Cerebellar cortex (tissue), 1 donor: ENCODE measurements around the gene LAMA5.
A peak's percentile ranks its signal among the peaks of the same experiment; 100 is the strongest.

Experiments used
- DNase-seq: peaks from one replicate; pipeline ENCODE4 v3.0.0-alpha.2; 2015; ENCODE audit warnings: low spot score

Gene LAMA5

GRCh38 chr20:62360854-62361798 lies 6.0 kb downstream of the LAMA5 start:
- no peak for DNase-seq

- DNase-seq, result no peak
Observed at GRCh38 chr20:62359491-62360121, 7.5 kb downstream of the LAMA5 start.

- no peak for DNase-seq
Observed at GRCh38 chr20:62359043-62359490, 8.0 kb downstream of the LAMA5 start.

- DNase-seq, result no peak
Observed at GRCh38 chr20:62358171-62359042, 8.7 kb downstream of the LAMA5 start.

- DNase-seq, result no peak
Observed at GRCh38 chr20:62357681-62358080, 9.4 kb downstream of the LAMA5 start.

GRCh38 chr20:62357187-62357667 lies 9.9 kb downstream of the LAMA5 start:
- DNase-seq, result peak; percentile 72

- no peak for DNase-seq
Observed at GRCh38 chr20:62356589-62357186, 10.4 kb downstream of the LAMA5 start.

- DNase-seq, result peak; percentile 70
Observed at GRCh38 chr20:62355878-62356588, 11.1 kb downstream of the LAMA5 start.

- no peak for DNase-seq
Observed at GRCh38 chr20:62355516-62355877, 11.6 kb downstream of the LAMA5 start.

GRCh38 chr20:62354811-62355341 lies 12.2 kb downstream of the LAMA5 start:
- DNase-seq, result no peak

- DNase-seq, result no peak
Observed at GRCh38 chr20:62354031-62354808, 12.9 kb downstream of the LAMA5 start.

GRCh38 chr20:62353289-62354030 lies 13.7 kb downstream of the LAMA5 start:
- no peak for DNase-seq

- peak; percentile 95 for DNase-seq
Observed at GRCh38 chr20:62352402-62353288, 14.5 kb downstream of the LAMA5 start.

- DNase-seq, result no peak
Observed at GRCh38 chr20:62351469-62352401, 15.4 kb downstream of the LAMA5 start.

GRCh38 chr20:62350629-62351422 lies 16.3 kb downstream of the LAMA5 start:
- DNase-seq, result no peak

- DNase-seq, result no peak
Observed at GRCh38 chr20:62350098-62350628, 16.9 kb downstream of the LAMA5 start.
